ENCODE measurements around the gene MACROH2A2. TPM values are rescaled to one million over a fixed set of nuclear protein-coding genes. Genes with fewer than 3 reads are reported as not detected.

Gene MACROH2A2
- total and polyA plus RNA-seq, 2 of the 13 experiments (the other 11 are each of a cell fraction or from before 2014, with no cell fraction given) = 9.8 to 43.1 TPM

DNA sequence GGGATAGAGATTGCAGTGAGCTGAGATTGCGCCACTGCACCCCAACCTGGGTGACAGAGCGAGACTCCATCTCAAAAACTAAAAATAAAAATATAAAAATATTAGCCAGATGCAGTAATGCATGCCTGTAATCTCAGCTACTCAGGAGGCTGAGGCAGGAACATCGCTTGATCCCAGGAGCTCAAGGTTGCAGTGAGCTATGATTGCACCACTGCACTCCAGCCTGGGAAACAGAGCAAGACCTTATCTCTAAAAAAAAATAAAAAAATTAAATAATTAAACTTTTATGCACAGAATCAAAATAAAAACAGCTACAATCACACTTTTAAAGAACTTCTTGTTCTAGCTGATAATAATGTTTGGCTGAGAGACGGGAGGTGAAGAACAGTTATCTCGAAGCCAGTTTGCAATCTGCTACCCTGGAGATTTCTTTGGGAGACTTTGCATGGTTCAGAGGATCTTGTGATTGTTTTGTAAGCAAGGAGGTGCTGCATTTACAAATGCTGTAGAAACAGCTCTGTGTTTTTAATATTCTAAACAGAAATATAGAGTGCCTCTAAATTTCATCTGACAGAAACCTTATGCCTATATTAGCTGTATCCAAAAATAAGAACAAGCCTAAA lies 19.9 kb upstream of the MACROH2A2 start:
- H3K4me3 ChIP-seq (replicated peaks in 1 of 3; ENCODE audit: insufficient read depth in 1 of 3, low read depth in 2 of 3, low read length in 3 of 3) = no peak overlapping the region
- TF ChIP-seq, protein P1, sequence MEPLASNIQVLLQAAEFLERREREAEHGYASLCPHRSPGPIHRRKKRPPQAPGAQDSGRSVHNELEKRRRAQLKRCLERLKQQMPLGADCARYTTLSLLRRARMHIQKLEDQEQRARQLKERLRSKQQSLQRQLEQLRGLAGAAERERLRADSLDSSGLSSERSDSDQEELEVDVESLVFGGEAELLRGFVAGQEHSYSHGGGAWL (CRISPR knock-in tag; IDR thresholded peaks at IDR 0.05) = no peak
- no peak for TF ChIP-seq ZNF282 (IDR thresholded peaks at IDR 0.05; ENCODE audit: partially characterized antibody)
- H3K27ac ChIP-seq (ENCODE audit: extremely low read length, insufficient read depth, low read length) = no peak overlapping the region
- no peak overlapping the region for H2AFZ ChIP-seq (ENCODE audit: low read length)
- no peak for DNase-seq (ENCODE audit: low spot score)
- ChIA-PET CTCF (ENCODE audit: low intra/inter-chr PET ratio, low total read pairs) (no interaction called here), POLR2A (no interaction called here)
- no peaks in the 10 kb centered on the region for H3K4me1 ChIP-seq (ENCODE audit: insufficient read depth, low read length)
- BruUV-seq (replicated peaks) = no TSS peak
- no peaks in the 10 kb centered on the region for H3K79me2 ChIP-seq (ENCODE audit: insufficient read depth, low read length)
- H3K4me2 ChIP-seq (ENCODE audit: low read depth, low read length) = no peak overlapping the region
- no peaks in the 10 kb centered on the region for H3K36me3 ChIP-seq (replicated peaks in 1 of 2; ENCODE audit: control insufficient read depth in 1 of 2, insufficient read depth in 2 of 2, low read length in 2 of 2)
- intact Hi-C loops (cut with micrococcal nuclease; ENCODE audit: unreplicated experiment) = no loop called here
- H3K9ac ChIP-seq (ENCODE audit: insufficient read depth, low read depth, low read length) = no peak overlapping the region
- no peaks in the 10 kb centered on the region for H4K20me1 ChIP-seq (ENCODE audit: insufficient read depth, low read length)
- FAIRE-seq = no peak
- H3K27me3 ChIP-seq (ENCODE audit: control insufficient read depth in 1 of 2, insufficient read depth in 2 of 2, low read length in 2 of 2) = peaks cover 0 to 8% of the 10 kb centered on the region in 2 experiments; a peak in 2 of 5 replicates
- ATAC-seq = no peak
- in situ Hi-C loops (cut with HindIII; ENCODE audit: extremely low pct_ligation_motif_present, low pct_unique_long_range_greater_than_20kb) = no loop called here
- WGBS (ENCODE audit: low lambda C conversion rate) = 22% methylated on average over 5 of the region's 5 CpGs
- H3K9me3 ChIP-seq (ENCODE audit: low read length) = peaks cover 18% of the 10 kb centered on the region

DNA sequence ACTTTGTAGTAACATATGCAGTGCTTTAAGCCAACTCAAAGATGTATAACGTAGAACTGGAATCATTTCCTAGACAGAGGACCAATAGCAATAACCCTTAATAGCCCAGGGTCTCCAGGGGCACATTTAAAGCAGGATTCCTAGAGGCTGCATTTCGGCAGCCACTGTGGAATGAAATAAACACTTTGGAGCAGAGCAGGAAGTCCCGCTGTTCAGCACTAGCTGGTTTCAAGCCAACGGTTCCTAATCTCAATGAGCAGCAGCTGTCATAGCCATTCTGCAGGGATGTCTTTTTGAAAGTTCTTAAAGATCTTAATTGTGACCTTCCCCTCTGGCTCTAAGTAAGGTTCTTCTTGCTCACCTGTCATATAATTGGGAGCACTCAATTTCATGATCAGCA lies 18.4 kb upstream of the MACROH2A2 start:
- H3K36me3 ChIP-seq (replicated peaks in 1 of 2; ENCODE audit: control insufficient read depth in 1 of 2, insufficient read depth in 2 of 2, low read length in 2 of 2) = no peaks in the 10 kb centered on the region
- H3K9ac ChIP-seq (ENCODE audit: insufficient read depth, low read depth, low read length) = no peak overlapping the region
- in situ Hi-C loops (cut with HindIII; ENCODE audit: extremely low pct_ligation_motif_present, low pct_unique_long_range_greater_than_20kb) (no loop called here), intact Hi-C loops (cut with micrococcal nuclease; ENCODE audit: unreplicated experiment) (no loop called here)
- DNase-seq (ENCODE audit: low spot score) = no peak
- CTCF ChIA-PET (ENCODE audit: low intra/inter-chr PET ratio, low total read pairs) = no interaction called here
- POLR2A ChIA-PET = no interaction called here
- no peak overlapping the region for H2AFZ ChIP-seq (ENCODE audit: low read length)
- BruUV-seq (replicated peaks) = no TSS peak
- FAIRE-seq = no peak
- WGBS (ENCODE audit: low lambda C conversion rate) = 15% methylated on average over 4 of the region's 4 CpGs
- H3K4me3 ChIP-seq (replicated peaks in 1 of 3; ENCODE audit: insufficient read depth in 1 of 3, low read depth in 2 of 3, low read length in 3 of 3) = no peak overlapping the region
- no peak for ATAC-seq
- no peak overlapping the region for H3K27ac ChIP-seq (ENCODE audit: extremely low read length, insufficient read depth, low read length)
- peaks cover 18% of the 10 kb centered on the region for H3K9me3 ChIP-seq (ENCODE audit: low read length)
- peaks cover 0 to 8% of the 10 kb centered on the region in 2 experiments; a peak in 2 of 5 replicates for H3K27me3 ChIP-seq (ENCODE audit: control insufficient read depth in 1 of 2, insufficient read depth in 2 of 2, low read length in 2 of 2)
- no peaks in the 10 kb centered on the region for H3K4me1 ChIP-seq (ENCODE audit: insufficient read depth, low read length)
- no peaks in the 10 kb centered on the region for H4K20me1 ChIP-seq (ENCODE audit: insufficient read depth, low read length)
- H3K4me2 ChIP-seq (ENCODE audit: low read depth, low read length) = no peak overlapping the region
- no peaks in the 10 kb centered on the region for H3K79me2 ChIP-seq (ENCODE audit: insufficient read depth, low read length)
- TF ChIP-seq HMG20B (CRISPR knock-in tag; conservative IDR thresholded peaks at IDR 0.05) = no peak
- no peak for TF ChIP-seq ZBTB7A (CRISPR knock-in tag; IDR thresholded peaks at IDR 0.05)
- TF ChIP-seq REXO4 (CRISPR knock-in tag; IDR thresholded peaks at IDR 0.05; ENCODE audit: borderline replicate concordance) = no peak
- no peak for TF ChIP-seq ARNT (IDR thresholded peaks at IDR 0.05)
- TF ChIP-seq JDP2 (CRISPR knock-in tag; IDR thresholded peaks at IDR 0.05; ENCODE audit: borderline replicate concordance) = no peak
- no peak for TF ChIP-seq CHCHD3 (CRISPR knock-in tag; IDR thresholded peaks at IDR 0.05)
- TF ChIP-seq ZMYM3 (CRISPR knock-in tag; IDR thresholded peaks at IDR 0.05) = no peak
- no peak for TF ChIP-seq SIX1 (CRISPR knock-in tag; IDR thresholded peaks at IDR 0.05; ENCODE audit: borderline replicate concordance)
- TF ChIP-seq ZNF761 (CRISPR knock-in tag; conservative IDR thresholded peaks at IDR 0.05) = no peak
- TF ChIP-seq GATAD2A (CRISPR knock-in tag; IDR thresholded peaks at IDR 0.05) = no peak
- TF ChIP-seq, protein P2, sequence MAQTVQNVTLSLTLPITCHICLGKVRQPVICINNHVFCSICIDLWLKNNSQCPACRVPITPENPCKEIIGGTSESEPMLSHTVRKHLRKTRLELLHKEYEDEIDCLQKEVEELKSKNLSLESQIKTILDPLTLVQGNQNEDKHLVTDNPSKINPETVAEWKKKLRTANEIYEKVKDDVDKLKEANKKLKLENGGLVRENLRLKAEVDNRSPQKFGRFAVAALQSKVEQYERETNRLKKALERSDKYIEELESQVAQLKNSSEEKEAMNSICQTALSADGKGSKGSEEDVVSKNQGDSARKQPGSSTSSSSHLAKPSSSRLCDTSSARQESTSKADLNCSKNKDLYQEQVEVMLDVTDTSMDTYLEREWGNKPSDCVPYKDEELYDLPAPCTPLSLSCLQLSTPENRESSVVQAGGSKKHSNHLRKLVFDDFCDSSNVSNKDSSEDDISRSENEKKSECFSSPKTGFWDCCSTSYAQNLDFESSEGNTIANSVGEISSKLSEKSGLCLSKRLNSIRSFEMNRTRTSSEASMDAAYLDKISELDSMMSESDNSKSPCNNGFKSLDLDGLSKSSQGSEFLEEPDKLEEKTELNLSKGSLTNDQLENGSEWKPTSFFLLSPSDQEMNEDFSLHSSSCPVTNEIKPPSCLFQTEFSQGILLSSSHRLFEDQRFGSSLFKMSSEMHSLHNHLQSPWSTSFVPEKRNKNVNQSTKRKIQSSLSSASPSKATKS (CRISPR knock-in tag; IDR thresholded peaks at IDR 0.05) = no peak
- TF ChIP-seq SOX6 (IDR thresholded peaks at IDR 0.05) = no peak
- no peak for TF ChIP-seq SOX6 (CRISPR knock-in tag; IDR thresholded peaks at IDR 0.05)
- TF ChIP-seq RBFOX2 (IDR thresholded peaks at IDR 0.05; ENCODE audit: low read depth, low read length) = no peak
- TF ChIP-seq KMT2B (CRISPR knock-in tag; IDR thresholded peaks at IDR 0.05) = no peak
- TF ChIP-seq, protein P3, sequence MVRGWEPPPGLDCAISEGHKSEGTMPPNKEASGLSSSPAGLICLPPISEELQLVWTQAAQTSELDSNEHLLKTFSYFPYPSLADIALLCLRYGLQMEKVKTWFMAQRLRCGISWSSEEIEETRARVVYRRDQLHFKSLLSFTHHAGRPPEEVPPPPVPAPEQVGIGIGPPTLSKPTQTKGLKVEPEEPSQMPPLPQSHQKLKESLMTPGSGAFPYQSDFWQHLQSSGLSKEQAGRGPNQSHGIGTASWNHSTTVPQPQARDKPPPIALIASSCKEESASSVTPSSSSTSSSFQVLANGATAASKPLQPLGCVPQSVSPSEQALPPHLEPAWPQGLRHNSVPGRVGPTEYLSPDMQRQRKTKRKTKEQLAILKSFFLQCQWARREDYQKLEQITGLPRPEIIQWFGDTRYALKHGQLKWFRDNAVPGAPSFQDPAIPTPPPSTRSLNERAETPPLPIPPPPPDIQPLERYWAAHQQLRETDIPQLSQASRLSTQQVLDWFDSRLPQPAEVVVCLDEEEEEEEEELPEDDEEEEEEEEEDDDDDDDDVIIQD (CRISPR knock-in tag; IDR thresholded peaks at IDR 0.05; ENCODE audit: low read depth) = no peak
